Mesendoderm (in vitro differentiated cells): Measurements from ENCODE around the gene PTGES2.

ENCODE experiments used
- DNase-seq: peaks from one replicate; pipeline ENCODE4 v3.0.0; 2013
- H2AK5ac ChIP-seq: 2 replicates; pipeline ENCODE4 v1.6.1; 2013; ENCODE audit warnings: low read length, inconsistent platforms
- H2BK120ac ChIP-seq: 2 replicates; pipeline ENCODE4 v1.6.1; 2013; ENCODE audit warnings: low read depth, mild to moderate bottlenecking, low read length, moderate library complexity, mixed read lengths
- H2BK15ac ChIP-seq: replicated peaks from 2 replicates; pipeline ENCODE4 v1.6.1; 2013; ENCODE audit warnings: low read depth, mild to moderate bottlenecking, moderate library complexity
- H2BK5ac ChIP-seq: 2 replicates; pipeline ENCODE4 v1.6.1; 2013; ENCODE audit warnings: low read length, inconsistent platforms
- H3K18ac ChIP-seq: 2 replicates; pipeline ENCODE4 v1.6.1; 2013; ENCODE audit warnings: mild to moderate bottlenecking, low read length, mixed read lengths
- H3K23ac ChIP-seq: one replicate; pipeline ENCODE4 v1.6.1; 2013; ENCODE audit warnings: low read length
- H3K27ac ChIP-seq: 2 replicates; pipeline ENCODE4 v1.5.1; 2013; ENCODE audit warnings: low read depth, mild to moderate bottlenecking, inconsistent platforms, low read length, moderate library complexity
- H3K27me3 ChIP-seq: 2 replicates; pipeline ENCODE4 v1.6.1; 2013; ENCODE audit warnings: low read length, control low read depth, mild to moderate bottlenecking, inconsistent platforms; ENCODE audit not compliant: insufficient read depth, poor library complexity
- H3K36me3 ChIP-seq: 2 replicates; pipeline ENCODE4 v1.6.1; 2013; ENCODE audit warnings: low read length, inconsistent platforms; ENCODE audit not compliant: control insufficient read depth, insufficient read depth
- H3K4ac ChIP-seq: one replicate; pipeline ENCODE4 v1.6.1; 2013; ENCODE audit warnings: low read depth, mild to moderate bottlenecking, low read length, moderate library complexity
- H3K4me1 ChIP-seq: 2 replicates; pipeline ENCODE4 v1.6.1; 2013; ENCODE audit warnings: low read depth, low read length, inconsistent platforms; ENCODE audit not compliant: control insufficient read depth
- H3K4me2 ChIP-seq: 2 replicates; pipeline ENCODE4 v1.6.1; 2013; ENCODE audit warnings: low read length
- H3K4me3 ChIP-seq: 2 replicates; pipeline ENCODE4 v1.5.1; 2013; ENCODE audit warnings: mild to moderate bottlenecking, low read length
- H3K56ac ChIP-seq: one replicate; pipeline ENCODE4 v1.6.1; 2013; ENCODE audit warnings: low read length
- H3K79me1 ChIP-seq: 2 replicates; pipeline ENCODE4 v1.6.1; 2013; ENCODE audit warnings: low read length, inconsistent platforms
- H3K79me2 ChIP-seq: 2 replicates; pipeline ENCODE4 v1.6.1; 2013; ENCODE audit warnings: mild to moderate bottlenecking, low read length; ENCODE audit not compliant: control insufficient read depth, insufficient read depth
- H3K9ac ChIP-seq: 2 replicates; pipeline ENCODE4 v1.6.1; 2013; ENCODE audit warnings: low read length, inconsistent platforms
- H4K5ac ChIP-seq: one replicate; pipeline ENCODE4 v1.6.1; 2013; ENCODE audit warnings: low read length
- H4K8ac ChIP-seq: one replicate; pipeline ENCODE4 v1.6.1; 2013; ENCODE audit warnings: low read depth, mild to moderate bottlenecking, control low read depth, low read length, moderate library complexity
- WGBS: extraction: QIAGEN DNeasy Blood & Tissue Kit; methylation state at CpG from one replicate; pipeline ENCODE4 v1.1.7; 2013; ENCODE audit warnings: low lambda C conversion rate, missing lambda C conversion rate; ENCODE audit not compliant: insufficient coverage; ENCODE audit errors: extremely low coverage; 5-methylcytosine and 5-hydroxymethylcytosine counted together

PTGES2 gene

DNA sequence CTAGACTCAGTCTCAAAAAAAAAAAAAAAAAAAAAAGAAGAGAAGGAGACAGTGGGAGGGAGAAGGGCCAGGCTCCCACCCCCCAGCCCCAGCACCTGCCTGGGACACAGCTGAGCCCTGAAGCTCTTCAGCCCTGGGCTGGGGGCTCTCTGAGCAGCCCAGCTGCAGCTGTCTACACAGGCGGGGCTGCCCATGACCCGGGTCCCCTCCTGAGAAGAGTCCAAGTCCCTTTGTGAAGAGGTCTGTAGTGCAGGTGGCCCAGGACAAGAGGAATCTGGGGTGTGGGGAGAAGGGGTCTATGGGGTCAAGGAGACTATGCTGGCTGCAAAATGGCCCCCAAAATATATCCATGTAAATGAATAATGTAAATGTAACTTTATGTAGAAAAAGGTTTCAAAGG, 15.1 kb upstream of the PTGES2 start:
- Histone ChIP-seq H3K4ac (no peak overlapping the region), H3K4me2 (no peak overlapping the region), H3K79me2 (no peaks in the 10 kb centered on the region), H3K18ac (no peak overlapping the region), H3K4me3 (no peak overlapping the region), H4K5ac (no peak overlapping the region), H3K27me3 (no peaks in the 10 kb centered on the region), H3K23ac (no peak overlapping the region), H3K36me3 (no peaks in the 10 kb centered on the region), H2BK5ac (no peak overlapping the region), H3K4me1 (no peaks in the 10 kb centered on the region), H3K9ac (no peak overlapping the region), H3K56ac (no peak overlapping the region), H2BK120ac (no peak overlapping the region), H3K27ac (no peak overlapping the region), H3K79me1 (no peaks in the 10 kb centered on the region), H4K8ac (no peak overlapping the region), H2BK15ac (no peak overlapping the region), H2AK5ac (no peak overlapping the region)
- no CpG with 5 or more reads among the region's 2 CpGs for WGBS
- no peak for DNase-seq

GRCh38 chr9:128142061-128142460, 14.5 kb upstream of the PTGES2 start:
- no peak overlapping the region for H4K8ac ChIP-seq
- H3K4ac ChIP-seq, result no peak overlapping the region
- no peak for DNase-seq
- H3K4me2 ChIP-seq, result no peak overlapping the region
- H2BK120ac ChIP-seq, result no peak overlapping the region
- no peak overlapping the region for H2BK15ac ChIP-seq
- no peak overlapping the region for H2BK5ac ChIP-seq
- no peaks in the 10 kb centered on the region for H3K27me3 ChIP-seq
- H3K4me3 ChIP-seq, result no peak overlapping the region
- H2AK5ac ChIP-seq, result no peak overlapping the region
- no peak overlapping the region for H4K5ac ChIP-seq
- no peaks in the 10 kb centered on the region for H3K79me2 ChIP-seq
- H3K18ac ChIP-seq, result no peak overlapping the region
- H3K79me1 ChIP-seq, result no peaks in the 10 kb centered on the region
- no peaks in the 10 kb centered on the region for H3K4me1 ChIP-seq
- no peak overlapping the region for H3K56ac ChIP-seq
- WGBS, result no CpG with 5 or more reads among the region's 4 CpGs
- no peak overlapping the region for H3K27ac ChIP-seq
- no peaks in the 10 kb centered on the region for H3K36me3 ChIP-seq
- H3K9ac ChIP-seq, result no peak overlapping the region
- H3K23ac ChIP-seq, result no peak overlapping the region

- no peaks in the 10 kb centered on the region for H3K36me3 ChIP-seq
- H3K4me1 ChIP-seq, result no peaks in the 10 kb centered on the region
- no peak overlapping the region for H3K56ac ChIP-seq
- H2AK5ac ChIP-seq, result no peak overlapping the region
- no peak overlapping the region for H3K23ac ChIP-seq
- H2BK5ac ChIP-seq, result no peak overlapping the region
- WGBS, result no CpG with 5 or more reads among the region's 3 CpGs
- no peak overlapping the region for H3K27ac ChIP-seq
- no peak overlapping the region for H3K18ac ChIP-seq
- no peak overlapping the region for H4K5ac ChIP-seq
- H3K9ac ChIP-seq, result no peak overlapping the region
- H2BK15ac ChIP-seq, result no peak overlapping the region
- no peaks in the 10 kb centered on the region for H3K79me1 ChIP-seq
- no peaks in the 10 kb centered on the region for H3K79me2 ChIP-seq
- no peak overlapping the region for H3K4ac ChIP-seq
- no peak for DNase-seq
- H2BK120ac ChIP-seq, result no peak overlapping the region
- no peak overlapping the region for H3K4me2 ChIP-seq
- H4K8ac ChIP-seq, result no peak overlapping the region
- H3K27me3 ChIP-seq, result no peaks in the 10 kb centered on the region
- H3K4me3 ChIP-seq, result no peak overlapping the region
Measured at GRCh38 chr9:128141604-128142003, 14.1 kb upstream of the PTGES2 start.

- DNase-seq, result no peak
- WGBS, result no CpG with 5 or more reads among the region's 16 CpGs
Measured at GRCh38 chr9:128139621-128140020, 12.1 kb upstream of the PTGES2 start.

DNA sequence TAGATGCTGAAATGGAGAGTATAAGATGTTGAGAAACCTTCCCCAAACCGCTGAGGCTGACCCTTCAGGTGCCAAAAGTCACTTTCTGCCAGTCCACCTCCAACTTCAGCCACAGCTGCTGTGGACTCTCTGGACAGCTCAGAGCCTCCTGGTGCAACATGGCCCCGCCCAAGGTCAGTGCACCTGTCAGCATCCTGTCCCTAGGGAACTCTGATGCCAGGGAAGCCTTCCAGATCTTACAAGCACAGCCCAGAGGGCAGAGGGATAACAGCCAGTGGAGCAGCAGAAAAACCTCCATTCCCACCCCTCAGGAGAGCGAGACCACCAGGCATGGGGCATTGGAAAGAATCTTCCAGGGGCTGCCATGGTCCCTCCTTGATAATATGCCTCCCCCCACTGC, 10.5 kb upstream of the PTGES2 start:
- H3K27me3 ChIP-seq, result no peaks in the 10 kb centered on the region
- no peak overlapping the region for H2BK15ac ChIP-seq
- H3K9ac ChIP-seq, result no peak overlapping the region
- H3K4me1 ChIP-seq, result no peaks in the 10 kb centered on the region
- H3K4me2 ChIP-seq, result no peak overlapping the region
- H3K18ac ChIP-seq, result no peak overlapping the region
- H3K23ac ChIP-seq, result no peak overlapping the region
- no peaks in the 10 kb centered on the region for H3K79me2 ChIP-seq
- H3K36me3 ChIP-seq, result no peaks in the 10 kb centered on the region
- H2BK120ac ChIP-seq, result no peak overlapping the region
- no peak overlapping the region for H3K4ac ChIP-seq
- no peak overlapping the region for H3K27ac ChIP-seq
- H4K8ac ChIP-seq, result no peak overlapping the region
- DNase-seq, result no peak
- H3K79me1 ChIP-seq, result no peaks in the 10 kb centered on the region
- no peak overlapping the region for H2BK5ac ChIP-seq
- no peak overlapping the region for H2AK5ac ChIP-seq
- no peak overlapping the region for H3K56ac ChIP-seq
- no CpG with 5 or more reads among the region's 3 CpGs for WGBS
- H3K4me3 ChIP-seq, result no peak overlapping the region
- H4K5ac ChIP-seq, result no peak overlapping the region

More at GRCh38 chr9:128139621-128140020, 12.1 kb upstream of the PTGES2 start:
- Histone ChIP-seq H3K4me1 (no peaks in the 10 kb centered on the region), H3K36me3 (no peaks in the 10 kb centered on the region), H3K4ac (no peak overlapping the region), H3K23ac (no peak overlapping the region), H2AK5ac (no peak overlapping the region), H3K56ac (no peak overlapping the region), H3K79me1 (no peaks in the 10 kb centered on the region), H3K79me2 (no peaks in the 10 kb centered on the region), H3K27ac (no peak overlapping the region), H3K18ac (no peak overlapping the region), H2BK15ac (no peak overlapping the region), H3K9ac (no peak overlapping the region), H4K5ac (no peak overlapping the region), H3K4me3 (no peak overlapping the region), H3K27me3 (no peaks in the 10 kb centered on the region), H4K8ac (no peak overlapping the region), H3K4me2 (no peak overlapping the region), H2BK5ac (no peak overlapping the region), H2BK120ac (no peak overlapping the region)
